GM13977 (cell line): ENCODE measurements around the gene GALNT14.
A peak's percentile ranks its signal among the peaks of the same experiment; 100 is the strongest.

Experiments
- DNase-seq: peaks from one replicate; pipeline ENCODE4 v3.0.0; 2012; ENCODE audit warnings: low spot score
- in situ Hi-C: fragments of 300-500 bp; cut with MboI; formaldehyde crosslinking; loops from one replicate; pipeline ENCODE4 v1.12.0; 2022; ENCODE audit warnings: low sequenced_read_pairs, low pct_unique_long_range_greater_than_20kb, mixed read lengths, inconsistent platforms; ENCODE audit not compliant: unreplicated experiment
- TF ChIP-seq, protein P1 (sequence below): IDR thresholded peaks from 2 replicates; pipeline ENCODE4 v1.5.1; 2012; ENCODE audit warnings: mild to moderate bottlenecking, control low read depth; ENCODE audit not compliant: insufficient read depth; ENCODE audit errors: extremely low read depth, missing control alignments

Gene GALNT14

GRCh38 chr2:31136732-31137131 lies 1.5 kb downstream of the GALNT14 start:
- peak; percentile 46 for DNase-seq
- in situ Hi-C loops = no loop called here
- TF ChIP-seq, protein P1, sequence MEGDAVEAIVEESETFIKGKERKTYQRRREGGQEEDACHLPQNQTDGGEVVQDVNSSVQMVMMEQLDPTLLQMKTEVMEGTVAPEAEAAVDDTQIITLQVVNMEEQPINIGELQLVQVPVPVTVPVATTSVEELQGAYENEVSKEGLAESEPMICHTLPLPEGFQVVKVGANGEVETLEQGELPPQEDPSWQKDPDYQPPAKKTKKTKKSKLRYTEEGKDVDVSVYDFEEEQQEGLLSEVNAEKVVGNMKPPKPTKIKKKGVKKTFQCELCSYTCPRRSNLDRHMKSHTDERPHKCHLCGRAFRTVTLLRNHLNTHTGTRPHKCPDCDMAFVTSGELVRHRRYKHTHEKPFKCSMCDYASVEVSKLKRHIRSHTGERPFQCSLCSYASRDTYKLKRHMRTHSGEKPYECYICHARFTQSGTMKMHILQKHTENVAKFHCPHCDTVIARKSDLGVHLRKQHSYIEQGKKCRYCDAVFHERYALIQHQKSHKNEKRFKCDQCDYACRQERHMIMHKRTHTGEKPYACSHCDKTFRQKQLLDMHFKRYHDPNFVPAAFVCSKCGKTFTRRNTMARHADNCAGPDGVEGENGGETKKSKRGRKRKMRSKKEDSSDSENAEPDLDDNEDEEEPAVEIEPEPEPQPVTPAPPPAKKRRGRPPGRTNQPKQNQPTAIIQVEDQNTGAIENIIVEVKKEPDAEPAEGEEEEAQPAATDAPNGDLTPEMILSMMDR = no peak

DNA sequence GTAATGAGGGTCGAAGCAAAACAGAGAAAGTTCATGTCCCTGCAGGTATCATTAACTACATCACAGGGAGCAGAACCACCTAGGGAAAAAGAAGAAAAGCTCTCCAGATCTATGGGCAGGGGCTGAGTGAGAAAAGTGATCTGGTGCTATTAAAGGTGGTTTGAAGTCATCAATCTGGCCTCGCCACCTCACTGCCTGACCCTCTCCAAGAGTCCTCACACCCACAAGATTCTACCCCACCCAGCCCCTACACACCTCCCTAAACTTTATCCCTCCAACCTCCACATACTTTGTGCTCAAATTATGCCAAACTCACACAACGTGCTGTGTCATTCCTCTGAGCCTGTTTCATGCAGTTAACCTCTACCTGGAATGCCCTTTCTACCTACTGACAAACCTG lies 2.2 kb downstream of the GALNT14 start:
- in situ Hi-C loops = no loop called here
- TF ChIP-seq, protein P1 = no peak
- DNase-seq = no peak

DNA sequence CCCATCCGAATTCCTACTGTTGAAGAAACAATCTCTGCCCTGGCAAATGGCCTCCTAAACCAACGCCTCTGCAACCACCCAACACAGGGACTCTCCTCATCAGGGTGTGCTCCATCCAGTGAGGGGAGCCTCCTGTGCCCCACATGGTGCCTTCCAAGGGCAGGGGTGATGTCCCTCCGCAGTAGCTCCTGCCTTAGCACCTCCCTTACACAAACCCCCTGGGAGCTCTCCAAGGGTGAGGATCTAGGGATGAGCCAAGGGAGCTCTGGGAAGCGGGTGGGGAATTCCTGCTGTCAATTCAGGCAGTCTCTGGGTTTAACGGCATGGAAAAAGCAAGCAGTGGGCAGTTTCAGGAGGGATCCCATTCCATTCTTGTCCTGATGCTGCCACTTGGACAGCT lies 3.8 kb downstream of the GALNT14 start:
- DNase-seq = no peak
- in situ Hi-C loops = no loop called here
- TF ChIP-seq, protein P1 = no peak

DNA sequence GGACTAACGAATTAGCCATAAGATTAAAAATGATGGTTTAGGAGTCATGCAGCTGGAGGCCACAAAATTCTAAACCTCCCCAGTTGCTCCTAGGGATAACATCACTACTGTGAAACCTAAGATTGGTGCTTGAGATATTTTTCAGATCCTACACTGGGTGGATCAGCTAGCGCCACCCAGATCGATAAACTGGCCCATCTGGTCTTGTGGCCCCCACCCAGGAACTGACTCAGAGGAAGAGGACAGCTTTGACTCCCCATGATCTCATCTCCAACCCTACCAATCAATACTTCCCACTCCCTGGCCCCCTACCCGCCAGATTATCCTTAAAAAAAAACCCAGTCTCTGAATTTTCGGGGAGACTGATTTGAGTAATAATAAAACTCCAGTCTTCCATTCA lies 5.5 kb downstream of the GALNT14 start:
- DNase-seq = no peak
- in situ Hi-C loops = no loop called here

GRCh38 chr2:31131871-31132270 lies 6.4 kb downstream of the GALNT14 start:
- in situ Hi-C loops = no loop called here
- no peak for DNase-seq
- TF ChIP-seq, protein P1 = no peak

More for the DNA sequence above, 5.5 kb downstream of the GALNT14 start:
- TF ChIP-seq, protein P1 = no peak

- TF ChIP-seq, protein P1 = no peak
- no peak for DNase-seq
- in situ Hi-C loops = no loop called here
Observed at GRCh38 chr2:31129375-31130171, 8.7 kb downstream of the GALNT14 start.
